GM19395 (cell line): Measurements from ENCODE around the gene RPS3.

ENCODE experiments used
- ATAC-seq: cut with Tn5 transposase; IDR thresholded peaks from one replicate; pipeline ENCODE4 v1.9.1; 2021; ENCODE audit warnings: mild to moderate bottlenecking, moderate library complexity; ENCODE audit not compliant: unreplicated experiment

RPS3 gene

DNA sequence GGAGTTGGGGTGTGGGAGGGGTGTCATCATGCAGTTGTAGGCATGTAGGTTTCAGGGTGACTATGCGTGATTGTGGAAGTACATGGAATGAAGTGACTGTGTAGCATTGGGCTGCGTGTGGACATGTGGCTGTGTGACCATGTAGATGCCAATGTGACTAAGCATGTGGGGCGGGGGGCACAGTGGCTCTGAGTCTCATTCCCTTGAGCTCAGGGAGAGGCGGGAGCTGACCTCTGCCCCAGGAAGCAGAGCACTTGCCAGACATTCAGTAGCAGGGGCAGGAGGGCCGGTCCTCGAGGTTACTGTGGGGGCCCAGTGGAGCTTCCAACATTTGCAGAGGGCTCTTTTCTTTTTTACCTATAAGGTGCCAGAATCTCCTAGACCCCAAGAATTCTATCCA lies 34.1 kb downstream of the RPS3 start:
- ATAC-seq: no peak

GRCh38 chr11:75434051-75434450 lies 34.7 kb downstream of the RPS3 start:
- ATAC-seq: no peak

DNA sequence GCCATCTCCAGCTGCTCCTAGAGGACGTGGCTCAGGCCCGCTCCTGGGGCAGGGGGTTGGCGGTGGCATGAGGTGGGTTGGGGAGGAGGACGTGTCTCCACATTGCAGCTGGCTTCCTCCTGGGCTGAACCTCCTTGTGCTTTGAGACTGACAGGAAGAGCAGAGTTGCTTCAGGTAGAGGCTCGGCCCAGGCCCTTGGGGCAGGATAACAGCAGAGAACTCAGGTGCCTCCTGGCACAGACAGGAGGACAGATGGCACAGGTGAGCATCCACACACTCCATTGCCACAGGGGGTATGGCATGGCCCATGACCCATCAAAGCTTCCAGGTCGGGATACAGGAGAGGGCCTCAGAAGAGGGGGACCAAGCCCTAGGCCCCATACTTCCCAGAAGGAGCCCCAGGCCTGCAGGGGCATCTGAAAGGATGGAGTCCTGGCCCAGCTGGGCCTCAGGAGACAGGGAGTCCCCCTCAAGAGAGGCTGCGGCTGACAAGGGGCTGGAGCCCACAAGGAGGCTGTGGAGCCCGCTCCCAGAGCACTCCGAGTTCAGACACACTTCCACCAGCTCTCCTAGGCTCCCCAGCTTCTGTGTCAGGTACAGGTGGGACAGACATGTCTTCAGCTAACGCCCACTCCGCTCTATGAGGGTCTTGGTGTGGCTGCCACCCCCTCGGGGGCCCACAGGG lies 35.7 kb downstream of the RPS3 start:
- ATAC-seq: no peak

DNA sequence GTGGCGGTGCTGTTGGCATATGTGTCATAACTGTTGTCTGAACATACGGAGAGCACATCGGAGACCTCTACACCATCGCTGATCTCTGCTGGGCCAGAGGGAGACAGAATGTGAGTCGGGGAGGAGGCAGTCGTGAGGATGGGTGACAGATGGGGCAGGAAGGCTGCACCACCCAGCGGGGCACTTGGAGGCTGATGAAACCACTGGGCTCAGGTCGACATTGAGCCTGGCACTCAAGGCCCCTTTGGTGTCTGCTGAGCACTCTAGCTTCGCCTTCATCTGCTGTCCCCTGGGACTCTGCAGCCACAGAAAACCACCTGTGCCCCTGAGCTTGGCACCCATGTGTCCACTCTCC lies 36.2 kb downstream of the RPS3 start:
- no peak for ATAC-seq

DNA sequence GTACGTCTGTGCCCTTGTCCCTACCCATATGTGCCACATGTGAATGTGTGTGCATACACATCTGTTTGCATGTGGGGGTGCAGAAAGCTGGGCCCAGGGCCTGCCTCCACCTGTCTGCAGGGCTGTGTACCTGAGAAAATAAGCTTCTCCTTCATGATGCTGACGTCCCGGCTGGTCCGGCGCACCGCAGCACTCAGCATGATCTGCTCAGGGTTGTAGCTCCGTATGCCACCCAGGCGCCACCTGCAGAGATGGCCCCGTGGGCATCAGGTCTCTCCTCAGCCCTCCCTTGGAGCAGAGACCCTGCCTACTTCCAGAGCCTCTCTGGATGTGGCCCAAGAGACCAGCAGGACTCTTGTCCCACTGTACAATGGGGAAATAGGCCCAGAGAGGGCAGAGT lies 37.5 kb downstream of the RPS3 start:
- no peak for ATAC-seq

DNA sequence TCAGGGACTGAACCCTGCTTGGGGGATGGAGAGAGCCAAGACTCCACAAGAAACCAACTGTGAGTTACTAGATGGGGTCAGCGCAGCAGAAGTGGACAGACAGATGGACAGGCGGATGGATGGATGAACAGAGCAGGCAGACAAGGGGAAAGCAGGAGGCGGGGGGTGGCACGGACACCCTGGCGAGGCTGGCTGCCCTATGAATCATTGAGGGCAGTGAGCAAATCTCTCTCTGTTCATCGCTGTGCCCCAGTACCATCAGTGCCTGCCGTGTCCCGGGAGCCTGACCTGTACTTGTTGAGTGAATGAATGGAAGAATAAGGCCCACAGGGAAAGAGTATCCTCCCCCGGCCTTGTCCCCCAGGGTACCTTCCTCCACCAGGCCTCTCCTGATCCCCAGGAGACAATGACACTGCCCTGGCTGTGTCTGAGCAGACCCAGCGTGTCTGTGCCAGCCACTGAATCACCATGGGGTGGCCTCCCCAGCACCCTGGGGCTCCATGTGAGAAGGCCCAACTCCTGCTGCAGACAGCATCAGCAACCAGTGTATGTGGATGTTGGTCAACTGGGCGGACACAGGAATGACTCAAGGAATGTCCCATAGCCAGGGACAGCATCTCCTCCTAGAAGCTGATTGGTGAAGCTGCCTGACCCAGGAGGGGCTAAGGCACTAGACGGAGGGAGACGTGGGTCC lies 38.8 kb downstream of the RPS3 start:
- ATAC-seq: no peak

DNA sequence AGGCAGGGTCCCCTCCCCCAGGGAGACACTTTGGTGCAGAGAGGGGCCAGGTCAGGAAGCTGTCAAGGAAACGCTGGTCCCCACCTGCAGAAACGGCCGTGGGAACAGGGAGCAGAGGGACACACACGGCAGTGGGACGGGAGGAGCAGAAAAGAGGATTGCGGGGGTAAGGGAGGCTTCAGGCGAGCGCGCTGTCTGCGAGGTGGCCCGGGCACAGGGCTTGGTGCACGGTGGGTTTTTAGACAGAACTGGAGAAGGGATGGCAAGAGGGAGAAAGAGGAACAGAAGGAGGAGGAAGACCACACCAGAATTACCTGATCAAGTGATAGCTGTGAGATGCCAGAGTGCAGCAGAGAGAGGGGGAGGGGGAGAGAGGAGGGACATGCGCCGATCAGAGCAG lies 39.7 kb downstream of the RPS3 start:
- ATAC-seq: no peak

GRCh38 chr11:75439495-75440120 lies 40.3 kb downstream of the RPS3 start:
- no peak for ATAC-seq

DNA sequence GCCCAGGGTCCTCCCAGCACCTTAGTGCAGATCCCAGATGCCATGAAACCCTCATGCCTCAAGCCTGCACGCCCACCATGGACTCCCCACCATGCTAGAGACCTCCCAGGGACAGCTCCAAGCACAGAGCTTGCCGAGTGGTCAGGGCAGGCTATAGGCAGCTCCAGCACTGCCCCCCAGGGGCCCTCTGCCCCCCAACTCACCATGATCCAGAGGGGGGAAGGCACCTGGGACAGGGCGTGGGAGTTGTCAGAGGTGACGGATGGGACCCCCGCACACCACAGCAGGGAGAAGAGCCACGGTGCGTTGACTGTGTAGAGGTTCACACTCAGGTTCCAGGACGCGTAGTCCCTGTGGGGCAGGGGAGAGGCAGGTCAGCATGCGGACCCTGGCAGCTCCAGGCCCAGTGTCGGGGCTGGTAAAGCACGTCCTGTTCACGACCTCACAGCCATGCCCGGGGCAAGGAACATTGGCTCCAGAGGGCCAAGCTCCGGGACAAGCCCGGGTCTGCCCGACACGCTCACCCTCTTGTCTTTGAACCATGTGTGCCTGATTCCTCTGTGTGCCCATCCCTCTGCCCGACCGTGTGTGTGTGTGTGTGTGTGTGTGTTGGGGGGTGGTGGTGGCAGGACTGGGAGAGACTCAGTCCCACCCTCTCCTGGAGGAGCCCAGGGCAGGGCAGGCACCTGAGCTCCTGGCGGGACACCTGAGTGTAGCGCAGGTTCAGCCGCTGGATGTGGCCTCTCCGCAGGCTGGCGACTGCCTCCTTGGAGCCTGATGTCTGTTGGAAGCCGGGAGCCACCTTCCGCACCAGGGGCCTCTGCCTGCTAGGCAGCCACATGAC lies 41.9 kb downstream of the RPS3 start:
- ATAC-seq: no peak

DNA sequence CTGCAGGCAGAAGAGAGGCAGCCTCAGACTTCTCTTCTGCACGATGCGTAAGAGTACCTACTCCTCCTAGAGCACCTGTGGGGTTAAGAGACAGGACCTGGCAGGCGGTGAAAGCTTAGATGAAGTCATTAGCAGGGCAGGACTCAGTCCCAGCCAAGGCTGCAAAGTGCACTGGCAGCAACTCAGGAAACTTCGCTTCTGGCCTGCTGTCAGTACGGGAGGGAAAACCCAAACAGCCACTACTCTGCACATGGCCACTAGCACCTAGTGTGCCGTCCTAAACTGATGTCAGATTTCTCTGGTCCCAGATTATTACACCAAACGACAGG lies 42.5 kb downstream of the RPS3 start:
- no peak for ATAC-seq

GRCh38 chr11:75442161-75442885 lies 43.0 kb downstream of the RPS3 start:
- no peak for ATAC-seq

GRCh38 chr11:75443043-75443442 lies 43.7 kb downstream of the RPS3 start:
- ATAC-seq: no peak

GRCh38 chr11:75445315-75445953 lies 46.1 kb downstream of the RPS3 start:
- ATAC-seq: no peak

DNA sequence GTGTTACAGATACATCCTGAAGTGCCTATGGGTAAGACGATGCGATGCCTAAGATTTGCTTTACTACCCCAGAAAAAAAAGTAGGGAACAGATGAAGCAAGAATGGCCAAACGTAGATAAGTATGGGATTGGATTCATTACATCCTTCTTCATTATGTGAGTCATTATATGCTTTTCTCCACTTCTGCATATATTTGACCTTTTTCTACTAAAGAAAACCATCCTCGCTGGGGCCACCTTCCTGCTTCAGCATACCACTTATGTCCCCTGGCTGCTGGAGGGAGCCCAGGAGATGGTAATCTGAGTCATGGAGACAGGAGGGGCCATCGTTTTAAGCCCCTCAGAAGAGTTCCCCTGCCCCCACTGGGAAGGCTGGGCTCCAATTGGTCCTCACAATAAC lies 48.1 kb downstream of the RPS3 start:
- no peak for ATAC-seq

- ATAC-seq: no peak
Measured at GRCh38 chr11:75449271-75449670, 50.0 kb downstream of the RPS3 start.

DNA sequence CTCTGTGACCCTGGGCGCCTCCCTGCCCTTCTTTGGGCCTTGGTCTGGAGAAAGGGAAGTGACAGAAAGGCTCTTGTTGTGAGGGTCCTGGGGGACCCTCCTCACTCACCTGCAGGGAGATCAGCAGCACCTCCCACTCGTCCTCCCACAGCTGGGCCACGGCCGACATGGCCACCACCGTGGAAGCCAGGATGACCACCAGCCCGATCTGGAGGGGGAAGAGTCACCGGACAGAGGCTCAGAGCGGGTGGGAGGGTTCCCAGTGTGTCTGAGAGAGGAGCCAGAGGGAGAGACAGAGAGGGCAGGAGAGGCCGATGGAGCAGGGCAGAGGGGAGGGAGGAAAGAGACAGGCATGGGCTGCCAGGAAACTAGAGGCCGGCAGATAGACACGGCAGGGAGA lies 50.5 kb downstream of the RPS3 start:
- ATAC-seq: no peak

GRCh38 chr11:75450236-75450635 lies 50.9 kb downstream of the RPS3 start:
- ATAC-seq: no peak

- ATAC-seq: no peak
Measured at GRCh38 chr11:75450826-75451821, 51.8 kb downstream of the RPS3 start.

DNA sequence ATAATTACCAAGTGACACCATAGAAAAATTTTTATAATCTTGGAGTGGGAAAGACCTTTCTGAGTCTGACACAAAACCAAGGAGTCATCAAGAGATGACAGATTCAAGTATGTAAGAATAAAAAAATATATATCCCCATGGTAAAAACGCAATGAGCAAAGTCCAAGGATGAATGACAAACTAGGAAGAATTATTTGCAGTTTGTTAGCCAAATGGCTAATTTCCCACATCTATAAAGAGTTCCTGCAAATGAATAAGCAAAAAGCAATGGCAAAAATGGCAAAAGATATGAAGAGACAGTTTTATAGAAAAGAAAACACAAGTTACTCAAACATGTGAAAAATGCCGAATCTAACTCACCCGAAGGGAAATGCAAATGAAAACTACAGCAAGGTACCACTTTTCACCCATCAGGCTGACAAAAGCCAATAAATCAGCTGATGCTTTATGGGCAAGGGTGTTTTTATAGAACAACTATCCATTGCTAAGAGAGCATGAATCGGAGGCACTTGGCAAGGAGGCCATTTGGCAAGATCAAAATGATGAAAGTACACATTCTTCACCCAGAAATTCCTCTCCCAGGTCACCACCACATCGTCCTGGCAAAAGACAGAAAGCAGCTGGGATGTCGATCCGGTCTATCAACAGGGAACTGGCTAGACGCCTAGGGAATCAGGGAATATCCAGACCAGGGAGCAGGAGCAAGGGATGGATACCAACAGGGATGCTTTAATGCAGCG lies 54.8 kb downstream of the RPS3 start:
- no peak for ATAC-seq
